Liver (tissue), 9 donors: ENCODE results near the gene ANKRD1. TPM values are rescaled to one million over a fixed set of nuclear protein-coding genes. Genes with fewer than 3 reads are reported as not detected.

Source experiments
- DNase-seq: peaks from one replicate; pipeline ENCODE4 v3.0.0-alpha.2; 2017; ENCODE audit warnings: low spot score
- H3K27ac ChIP-seq, 2 donors: one replicate each; pipeline ENCODE4 v1.7.0; 2013; ENCODE audit warnings: inconsistent platforms in 2 of 2, low read length in 2 of 2, control low read depth in 1 of 2, low read depth in 1 of 2, mild to moderate bottlenecking in 1 of 2
- H3K27me3 ChIP-seq, 4 donors: one replicate each; pipeline versions ENCODE4 v1.6.1 to v1.7.0; 2013; ENCODE audit warnings: low read length in 3 of 4, inconsistent platforms in 1 of 4, mild to moderate bottlenecking in 1 of 4, moderate library complexity in 1 of 4; ENCODE audit not compliant: control insufficient read depth in 4 of 4, insufficient read depth in 4 of 4
- H3K36me3 ChIP-seq, 4 donors: one replicate each; pipeline versions ENCODE4 v1.6.1 to v1.7.0; 2013; ENCODE audit warnings: low read length in 3 of 4, mild to moderate bottlenecking in 3 of 4, low read depth in 1 of 4, moderate library complexity in 1 of 4; ENCODE audit not compliant: control insufficient read depth in 4 of 4, insufficient read depth in 3 of 4
- H3K4me1 ChIP-seq, 4 donors: one replicate each; pipeline versions ENCODE4 v1.6.1 to v1.7.0; 2013; ENCODE audit warnings: low read length in 3 of 4, mild to moderate bottlenecking in 3 of 4, moderate library complexity in 1 of 4; ENCODE audit not compliant: control insufficient read depth in 4 of 4, insufficient read depth in 4 of 4
- H3K4me3 ChIP-seq, 3 donors: one replicate each; pipeline versions ENCODE4 v1.6.1 to v1.7.0; 2013; ENCODE audit warnings: low read length in 3 of 3, control low read depth in 1 of 3, low read depth in 1 of 3, mild to moderate bottlenecking in 1 of 3
- H3K9ac ChIP-seq, 2 donors: one replicate each; pipeline ENCODE4 v1.7.0; 2013; ENCODE audit warnings: low read length in 2 of 2, mild to moderate bottlenecking in 2 of 2, moderate library complexity in 2 of 2, control low read depth in 1 of 2, low read depth in 1 of 2
- H3K9me3 ChIP-seq, 4 donors: one replicate each; pipeline versions ENCODE4 v1.6.1 to v1.7.0; 2013; ENCODE audit warnings: low read length in 3 of 4; ENCODE audit not compliant: control insufficient read depth in 4 of 4
- EGR1 ChIP-seq, 2 donors: IDR thresholded peaks; 2 replicates each; pipeline ENCODE4 v1.6.1; 2016 to 2018; ENCODE audit warnings: antibody characterized with exemption in 2 of 2, low read depth in 2 of 2
- FOXA1 ChIP-seq: IDR thresholded peaks from 2 replicates; pipeline ENCODE4 v1.6.1; 2016; ENCODE audit warnings: antibody characterized with exemption
- GABPA ChIP-seq, 2 donors: IDR thresholded peaks in 1 of 2; conservative IDR thresholded peaks in 1 of 2; 2 replicates each; pipeline ENCODE4 v1.6.1; 2016; ENCODE audit warnings: antibody characterized with exemption in 2 of 2, mild to moderate bottlenecking in 1 of 2, moderate library complexity in 1 of 2
- HNF4G ChIP-seq: IDR thresholded peaks from 2 replicates; pipeline ENCODE4 v1.6.1; 2016; ENCODE audit warnings: antibody characterized with exemption
- JUND ChIP-seq, 2 donors: IDR thresholded peaks; 2 replicates each; pipeline ENCODE4 v1.6.1; 2016; ENCODE audit warnings: antibody characterized with exemption in 2 of 2
- RAD21 ChIP-seq, 2 donors: IDR thresholded peaks; 2 replicates each; pipeline ENCODE4 v1.6.1; 2016; ENCODE audit warnings: antibody characterized with exemption in 2 of 2, mild to moderate bottlenecking in 2 of 2
- RXRA ChIP-seq, 2 donors: IDR thresholded peaks; 2 replicates each; pipeline ENCODE4 v1.6.1; 2017 to 2018; ENCODE audit warnings: antibody characterized with exemption in 2 of 2, mild to moderate bottlenecking in 1 of 2
- SP1 ChIP-seq: IDR thresholded peaks from 2 replicates; pipeline ENCODE4 v1.6.1; 2018; ENCODE audit warnings: antibody characterized with exemption, mild to moderate bottlenecking
- TAF1 ChIP-seq: conservative IDR thresholded peaks from 2 replicates; pipeline ENCODE4 v1.6.1; 2016; ENCODE audit warnings: antibody characterized with exemption, mild to moderate bottlenecking
- YY1 ChIP-seq: IDR thresholded peaks from 2 replicates; pipeline ENCODE4 v1.6.1; 2016; ENCODE audit warnings: antibody characterized with exemption, mild to moderate bottlenecking
- WGBS: extraction: QIAGEN DNeasy Blood & Tissue Kit; methylation state at CpG from one replicate; pipeline ENCODE4 v1.1.7; 2013; 5-methylcytosine and 5-hydroxymethylcytosine counted together
- polyA plus RNA-seq, 2 donors: library from polyadenylated mRNA; stranded (reverse) in 1 of 2; unstranded in 1 of 2; fragments of 200-250 nt in 1 of 2; fragments of >200 nt in 1 of 2; fragmentation: Nextera tagmentation in 1 of 2; extraction: Ambion mirVana in 1 of 2; gene quantifications; one replicate each; pipeline versions ENCODE4 v1.2.1 to v1.2.3, GENCODE V29; 2013 to 2015
- total RNA-seq, 2 donors: library from RNA; depleted of rRNA; stranded (reverse); fragments of >200 nt; gene quantifications; one replicate each; pipeline ENCODE4 v1.2.3, GENCODE V29; 2014
- TF ChIP-seq, protein P1 (sequence below): IDR thresholded peaks from 2 replicates; pipeline ENCODE4 v1.6.1; 2016; ENCODE audit warnings: antibody characterized with exemption
- TF ChIP-seq, protein P2 (sequence below): IDR thresholded peaks from 2 replicates; pipeline ENCODE4 v1.6.1; 2016; ENCODE audit warnings: antibody characterized with exemption, mild to moderate bottlenecking
- donor health status: healthy.
- donor health status: healthy.
- donor health status: healthy.
- donor health status: healthy.
- donor health status: healthy.

The ANKRD1 gene
- total and polyA plus RNA-seq, 4 donors, result 0.16 to 0.25 TPM; not detected in 2

DNA sequence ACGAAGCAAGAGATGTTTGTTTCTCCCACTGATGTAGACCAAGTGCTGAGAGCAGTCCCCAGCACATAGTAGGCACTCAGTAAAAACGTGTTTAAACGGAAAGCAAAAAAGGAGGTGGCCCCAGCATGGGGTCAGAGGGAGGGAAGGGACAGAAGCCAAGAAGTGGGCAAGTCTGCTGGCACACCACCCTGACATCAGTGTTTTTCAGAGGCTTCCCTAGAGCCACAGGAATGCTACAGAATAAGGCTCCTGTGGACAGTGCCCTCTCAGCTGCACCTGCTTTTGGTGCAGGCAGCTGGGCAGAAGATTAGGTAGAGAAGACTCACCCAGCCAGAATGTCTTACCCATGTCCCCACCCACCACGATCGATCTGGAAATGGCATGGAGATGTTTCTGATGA, 8.3 kb upstream of the ANKRD1 start:
- Histone ChIP-seq H3K9ac (no peak overlapping the region), H3K27ac (no peak overlapping the region), H3K4me1 (peaks cover 0 to 3% (median 0%) of the 10 kb centered on the region in 4 donors), H3K9me3 (no peaks in the 10 kb centered on the region), H3K27me3 (no peaks in the 10 kb centered on the region), H3K4me3 (no peak overlapping the region), H3K36me3 (no peaks in the 10 kb centered on the region)
- no peak for DNase-seq
- TF ChIP-seq YY1 (no peak), JUND (IDR thresholded peaks at IDR 0.05) (no peak), GABPA (IDR thresholded peaks at IDR 0.05 in 1 of 2, conservative IDR thresholded peaks at IDR 0.05 in 1 of 2) (no peak), FOXA1 (no peak), HNF4G (no peak), SP1 (no peak)
- TF ChIP-seq, protein P1, sequence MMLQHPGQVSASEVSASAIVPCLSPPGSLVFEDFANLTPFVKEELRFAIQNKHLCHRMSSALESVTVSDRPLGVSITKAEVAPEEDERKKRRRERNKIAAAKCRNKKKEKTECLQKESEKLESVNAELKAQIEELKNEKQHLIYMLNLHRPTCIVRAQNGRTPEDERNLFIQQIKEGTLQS, result no peak
- TF ChIP-seq, protein P2, sequence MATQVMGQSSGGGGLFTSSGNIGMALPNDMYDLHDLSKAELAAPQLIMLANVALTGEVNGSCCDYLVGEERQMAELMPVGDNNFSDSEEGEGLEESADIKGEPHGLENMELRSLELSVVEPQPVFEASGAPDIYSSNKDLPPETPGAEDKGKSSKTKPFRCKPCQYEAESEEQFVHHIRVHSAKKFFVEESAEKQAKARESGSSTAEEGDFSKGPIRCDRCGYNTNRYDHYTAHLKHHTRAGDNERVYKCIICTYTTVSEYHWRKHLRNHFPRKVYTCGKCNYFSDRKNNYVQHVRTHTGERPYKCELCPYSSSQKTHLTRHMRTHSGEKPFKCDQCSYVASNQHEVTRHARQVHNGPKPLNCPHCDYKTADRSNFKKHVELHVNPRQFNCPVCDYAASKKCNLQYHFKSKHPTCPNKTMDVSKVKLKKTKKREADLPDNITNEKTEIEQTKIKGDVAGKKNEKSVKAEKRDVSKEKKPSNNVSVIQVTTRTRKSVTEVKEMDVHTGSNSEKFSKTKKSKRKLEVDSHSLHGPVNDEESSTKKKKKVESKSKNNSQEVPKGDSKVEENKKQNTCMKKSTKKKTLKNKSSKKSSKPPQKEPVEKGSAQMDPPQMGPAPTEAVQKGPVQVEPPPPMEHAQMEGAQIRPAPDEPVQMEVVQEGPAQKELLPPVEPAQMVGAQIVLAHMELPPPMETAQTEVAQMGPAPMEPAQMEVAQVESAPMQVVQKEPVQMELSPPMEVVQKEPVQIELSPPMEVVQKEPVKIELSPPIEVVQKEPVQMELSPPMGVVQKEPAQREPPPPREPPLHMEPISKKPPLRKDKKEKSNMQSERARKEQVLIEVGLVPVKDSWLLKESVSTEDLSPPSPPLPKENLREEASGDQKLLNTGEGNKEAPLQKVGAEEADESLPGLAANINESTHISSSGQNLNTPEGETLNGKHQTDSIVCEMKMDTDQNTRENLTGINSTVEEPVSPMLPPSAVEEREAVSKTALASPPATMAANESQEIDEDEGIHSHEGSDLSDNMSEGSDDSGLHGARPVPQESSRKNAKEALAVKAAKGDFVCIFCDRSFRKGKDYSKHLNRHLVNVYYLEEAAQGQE, result no peak
- WGBS, result 68% methylated on average over 5 of the region's 5 CpGs

DNA sequence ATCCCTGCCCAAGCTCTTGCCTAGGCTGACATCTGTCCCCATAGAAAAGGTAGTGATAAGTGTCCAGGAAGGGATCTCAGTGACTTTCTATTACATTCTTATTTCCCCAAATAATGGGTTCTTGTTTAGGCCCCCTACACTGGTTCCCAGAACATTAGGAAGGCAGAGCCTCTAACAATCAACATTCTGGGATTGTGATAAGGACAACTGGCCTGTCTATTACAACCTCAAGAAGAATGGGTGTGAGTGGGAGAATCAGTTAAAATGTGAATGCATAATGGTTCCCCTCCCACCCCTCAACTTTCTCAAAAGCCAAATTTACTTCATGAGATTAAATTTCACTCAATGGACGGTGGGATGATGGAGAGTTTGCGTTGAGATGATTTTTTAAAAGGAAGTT, 6.4 kb upstream of the ANKRD1 start:
- 82% methylated on average over 2 of the region's 2 CpGs for WGBS

DNA sequence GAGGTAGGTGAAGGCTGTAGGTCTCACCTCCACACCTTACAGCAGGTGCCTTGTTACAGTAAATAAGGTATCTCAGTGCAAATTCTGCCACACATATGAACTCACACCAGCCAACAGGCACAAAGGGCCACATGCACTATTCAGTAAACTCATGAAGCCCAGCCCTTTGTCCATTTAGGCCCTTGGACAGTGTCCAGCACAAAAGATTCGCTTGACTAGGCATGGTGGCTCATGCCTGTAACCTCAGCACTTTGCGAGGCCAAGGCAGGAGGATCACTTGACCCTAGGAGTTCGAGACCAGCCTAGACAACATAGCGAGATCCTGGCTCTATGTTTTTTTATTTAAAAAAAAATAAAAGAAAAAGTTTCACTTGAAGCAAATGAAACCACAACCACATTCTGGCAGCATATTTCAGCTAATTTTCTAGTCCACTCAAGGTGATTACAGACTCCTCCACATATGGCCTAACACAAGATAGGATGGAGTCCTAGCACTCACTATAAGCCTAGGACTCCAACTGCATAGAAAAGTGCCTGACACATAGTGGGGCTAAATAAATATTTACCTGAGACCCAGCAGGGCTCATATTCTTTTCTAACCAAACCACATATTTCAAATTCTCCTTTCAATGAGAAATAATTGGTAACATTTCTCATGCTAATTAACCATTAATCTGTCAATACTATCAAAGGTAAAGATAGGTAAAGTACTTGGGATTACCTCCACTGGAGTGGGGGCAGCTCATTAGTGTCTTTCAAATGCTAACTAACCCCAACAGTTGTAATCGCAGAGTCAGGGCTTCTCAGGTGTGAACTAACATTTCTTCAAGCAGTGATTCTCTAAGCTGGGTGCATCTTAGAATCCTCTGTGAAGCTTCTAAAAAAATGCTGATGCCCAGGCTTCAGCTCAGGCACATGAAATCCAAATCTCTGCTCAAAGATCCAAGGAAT, 4.5 kb upstream of the ANKRD1 start:
- Histone ChIP-seq H3K9me3 (no peaks in the 10 kb centered on the region), H3K36me3 (no peaks in the 10 kb centered on the region)

More for the DNA sequence above, 6.4 kb upstream of the ANKRD1 start:
- no peaks in the 10 kb centered on the region for H3K36me3 ChIP-seq
- H3K4me3 ChIP-seq, result no peak overlapping the region
- TF ChIP-seq RAD21 (IDR thresholded peaks at IDR 0.05) (no peak), SP1 (no peak), EGR1 (IDR thresholded peaks at IDR 0.05; ENCODE audit: low read depth in 2 of 2) (no peak), YY1 (no peak), RXRA (IDR thresholded peaks at IDR 0.05) (no peak)
- TF ChIP-seq, protein P1, result no peak
- no peaks in the 10 kb centered on the region for H3K9me3 ChIP-seq
- no peak overlapping the region for H3K27ac ChIP-seq
- no peak for DNase-seq
- no peak overlapping the region for H3K9ac ChIP-seq
- peaks cover 0 to 3% (median 0%) of the 10 kb centered on the region in 4 donors for H3K4me1 ChIP-seq
- H3K27me3 ChIP-seq, result no peaks in the 10 kb centered on the region

More for the DNA sequence above, 4.5 kb upstream of the ANKRD1 start:
- Histone ChIP-seq H3K4me1 (no peaks in the 10 kb centered on the region), H3K4me3 (no peak overlapping the region), H3K27ac (no peak overlapping the region), H3K9ac (no peak overlapping the region), H3K27me3 (no peaks in the 10 kb centered on the region)
- 92% methylated on average over 5 of the region's 5 CpGs for WGBS
- DNase-seq, result no peak
- TF ChIP-seq TAF1 (no peak), RAD21 (IDR thresholded peaks at IDR 0.05) (no peak)
